Astrocyte of the cerebellum (primary cell): Measurements from ENCODE around the gene HMGXB4.

Experiments
- DNase-seq: peaks from one replicate; pipeline ENCODE4 v3.0.0-alpha.2; 2011; ENCODE audit warnings: low read depth
- H3K4me3 ChIP-seq: 2 replicates; pipeline ENCODE4 v1.5.1; 2011; ENCODE audit warnings: mild to moderate bottlenecking, low read depth, low read length, moderate library complexity
- in situ Hi-C: cut with HindIII; loops from 2 replicates; pipeline ENCODE4 v1.10.0; 2017; ENCODE audit warnings: low sequenced_read_pairs
- TF ChIP-seq, protein P1 (sequence below): IDR thresholded peaks from 2 replicates; pipeline ENCODE4 v1.5.1; 2012; ENCODE audit warnings: low read length, low read depth, moderate library complexity, mild to moderate bottlenecking; ENCODE audit errors: missing control alignments

Gene HMGXB4, protein sequence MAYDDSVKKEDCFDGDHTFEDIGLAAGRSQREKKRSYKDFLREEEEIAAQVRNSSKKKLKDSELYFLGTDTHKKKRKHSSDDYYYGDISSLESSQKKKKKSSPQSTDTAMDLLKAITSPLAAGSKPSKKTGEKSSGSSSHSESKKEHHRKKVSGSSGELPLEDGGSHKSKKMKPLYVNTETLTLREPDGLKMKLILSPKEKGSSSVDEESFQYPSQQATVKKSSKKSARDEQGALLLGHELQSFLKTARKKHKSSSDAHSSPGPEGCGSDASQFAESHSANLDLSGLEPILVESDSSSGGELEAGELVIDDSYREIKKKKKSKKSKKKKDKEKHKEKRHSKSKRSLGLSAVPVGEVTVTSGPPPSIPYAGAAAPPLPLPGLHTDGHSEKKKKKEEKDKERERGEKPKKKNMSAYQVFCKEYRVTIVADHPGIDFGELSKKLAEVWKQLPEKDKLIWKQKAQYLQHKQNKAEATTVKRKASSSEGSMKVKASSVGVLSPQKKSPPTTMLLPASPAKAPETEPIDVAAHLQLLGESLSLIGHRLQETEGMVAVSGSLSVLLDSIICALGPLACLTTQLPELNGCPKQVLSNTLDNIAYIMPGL

DNA sequence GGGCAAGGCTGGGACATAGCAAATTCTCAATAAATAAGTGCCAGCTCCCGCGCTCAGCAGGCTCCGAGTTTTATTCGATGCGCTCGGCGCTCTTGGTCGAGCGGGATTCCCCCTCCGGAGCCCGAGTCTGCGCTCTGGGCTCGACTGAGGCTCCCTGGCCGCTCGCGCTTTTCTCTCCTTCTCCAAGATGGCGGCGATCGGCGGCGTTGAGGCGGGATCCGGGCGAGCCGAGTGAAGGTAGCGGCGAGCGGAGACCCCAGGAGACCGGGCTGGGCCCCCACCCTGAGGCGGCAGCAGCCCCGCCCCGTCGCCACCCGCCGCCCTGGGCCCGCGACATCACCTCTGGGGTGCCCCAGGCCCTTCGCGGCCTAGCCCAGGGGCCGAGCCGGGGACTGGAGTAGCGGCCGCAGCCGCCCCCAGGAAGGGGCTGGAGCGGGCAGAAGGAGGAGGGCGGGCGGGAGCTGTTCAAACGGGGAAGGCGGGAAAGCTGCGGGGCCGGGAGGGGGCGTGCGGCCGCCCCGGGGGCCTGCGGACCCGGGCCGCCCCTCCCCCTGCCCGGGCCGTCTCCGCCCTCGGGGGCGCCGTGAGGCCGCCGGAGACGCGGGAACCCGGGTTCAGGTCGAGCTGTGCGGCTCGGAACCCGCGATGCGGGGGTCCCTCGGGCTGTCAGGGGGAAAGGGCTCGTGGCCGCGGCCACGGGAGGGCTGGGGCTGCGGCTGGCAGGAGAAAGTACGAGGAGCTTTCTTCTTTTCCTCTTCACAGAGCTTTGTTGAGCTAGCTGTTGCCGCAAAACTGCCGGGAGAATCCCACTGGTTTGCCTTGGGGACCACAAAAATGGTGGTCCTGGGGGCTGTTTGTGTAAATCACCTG is at the start of gene HMGXB4:
HMGXB4 (plus strand) TSS at position 173 of the 870 bp plus-strand sequence. CDS start 4,898 bp downstream, outside the sequence.
- in situ Hi-C loops, result no loop called here
- TF ChIP-seq, protein P1, sequence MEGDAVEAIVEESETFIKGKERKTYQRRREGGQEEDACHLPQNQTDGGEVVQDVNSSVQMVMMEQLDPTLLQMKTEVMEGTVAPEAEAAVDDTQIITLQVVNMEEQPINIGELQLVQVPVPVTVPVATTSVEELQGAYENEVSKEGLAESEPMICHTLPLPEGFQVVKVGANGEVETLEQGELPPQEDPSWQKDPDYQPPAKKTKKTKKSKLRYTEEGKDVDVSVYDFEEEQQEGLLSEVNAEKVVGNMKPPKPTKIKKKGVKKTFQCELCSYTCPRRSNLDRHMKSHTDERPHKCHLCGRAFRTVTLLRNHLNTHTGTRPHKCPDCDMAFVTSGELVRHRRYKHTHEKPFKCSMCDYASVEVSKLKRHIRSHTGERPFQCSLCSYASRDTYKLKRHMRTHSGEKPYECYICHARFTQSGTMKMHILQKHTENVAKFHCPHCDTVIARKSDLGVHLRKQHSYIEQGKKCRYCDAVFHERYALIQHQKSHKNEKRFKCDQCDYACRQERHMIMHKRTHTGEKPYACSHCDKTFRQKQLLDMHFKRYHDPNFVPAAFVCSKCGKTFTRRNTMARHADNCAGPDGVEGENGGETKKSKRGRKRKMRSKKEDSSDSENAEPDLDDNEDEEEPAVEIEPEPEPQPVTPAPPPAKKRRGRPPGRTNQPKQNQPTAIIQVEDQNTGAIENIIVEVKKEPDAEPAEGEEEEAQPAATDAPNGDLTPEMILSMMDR, result no peak
- peak within 1 kb of the TSS; percentile 83 for H3K4me3 ChIP-seq
- peak; percentile 76 for DNase-seq

DNA sequence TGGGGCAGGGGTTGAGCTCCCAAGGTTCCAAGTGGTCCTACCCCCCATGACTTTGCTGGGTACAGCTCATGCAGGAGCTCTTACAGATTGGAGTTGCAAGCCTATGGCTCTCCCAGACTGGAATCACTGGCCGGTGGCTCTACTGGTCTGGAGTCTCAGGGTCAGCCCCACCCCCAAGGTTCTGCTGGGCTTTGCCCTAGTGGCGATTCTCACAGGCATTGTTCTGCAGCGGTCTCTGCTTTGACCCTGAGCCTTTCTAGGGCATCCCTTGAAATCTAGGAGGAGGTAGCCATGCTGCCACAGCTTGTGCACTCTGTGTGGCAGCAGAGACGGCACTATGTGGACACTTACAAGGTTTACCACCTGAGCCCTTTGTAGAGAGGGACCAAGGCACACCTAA is 49.3 kb upstream of the HMGXB4 start:
- in situ Hi-C loops, result no loop called here
- no peak overlapping the region for H3K4me3 ChIP-seq
- no peak for DNase-seq
- TF ChIP-seq, protein P1, result no peak

DNA sequence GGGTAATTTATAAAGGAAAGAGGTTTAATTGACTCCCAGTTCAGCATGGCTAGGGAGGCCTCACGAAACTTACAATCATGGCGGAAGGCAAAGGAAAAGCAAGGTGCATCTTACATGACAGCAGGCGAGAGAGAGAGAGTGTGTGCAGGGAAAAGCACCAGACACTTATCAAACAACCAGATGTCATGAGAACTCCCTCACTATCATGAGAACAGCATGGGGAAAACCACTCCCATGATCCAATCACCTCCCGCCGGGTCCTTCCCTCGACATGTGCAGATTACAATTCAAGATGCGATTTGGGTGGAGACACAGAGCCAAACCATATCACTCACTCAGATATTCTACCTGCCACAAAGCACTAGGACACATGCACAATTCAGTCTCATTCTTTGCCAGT is 48.1 kb upstream of the HMGXB4 start:
- in situ Hi-C loops, result no loop called here
- DNase-seq, result no peak
- TF ChIP-seq, protein P1, result no peak
- no peak overlapping the region for H3K4me3 ChIP-seq

DNA sequence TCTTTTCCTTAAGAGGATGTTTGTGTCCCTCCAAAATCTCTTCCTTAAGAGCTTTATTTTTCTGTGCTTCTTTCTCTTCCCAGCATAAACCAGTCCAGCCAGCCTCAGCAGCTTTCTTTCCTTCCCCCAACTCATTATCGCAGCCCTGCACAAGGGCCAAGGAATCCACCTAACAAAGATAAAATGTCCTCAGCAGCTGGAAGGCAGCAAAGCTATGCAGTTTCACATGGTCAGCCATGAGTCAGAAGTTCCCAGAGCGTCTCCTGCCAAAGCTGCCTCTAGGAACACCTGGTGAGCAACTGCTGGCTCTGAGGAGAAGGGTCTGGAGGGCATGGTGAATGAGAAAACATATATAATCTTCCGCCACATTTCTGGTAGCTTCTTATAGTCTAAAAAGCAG is 45.3 kb upstream of the HMGXB4 start:
- in situ Hi-C loops, result no loop called here
- peak; percentile 5 for DNase-seq
- no peak overlapping the region for H3K4me3 ChIP-seq
- TF ChIP-seq, protein P1, result no peak

DNA sequence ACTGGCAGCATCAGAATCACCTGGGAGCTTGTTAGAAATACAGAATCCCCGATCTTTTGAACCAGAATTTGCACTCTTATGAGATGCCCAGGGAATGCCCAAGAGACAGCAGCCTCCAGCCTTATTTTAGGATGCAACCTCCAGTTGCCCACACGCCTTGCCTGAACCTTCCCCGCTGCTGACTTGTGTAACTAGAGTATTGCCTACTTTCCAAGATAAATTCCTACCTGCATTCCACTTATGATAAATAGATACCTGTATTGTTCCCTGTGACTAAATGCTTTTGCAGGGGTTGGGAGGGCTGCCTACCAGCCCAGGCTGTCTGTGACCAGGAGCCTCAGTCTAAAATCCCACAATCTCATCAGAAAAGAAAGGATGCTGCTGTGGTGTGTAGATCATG is 44.3 kb upstream of the HMGXB4 start:
- no peak for DNase-seq
- H3K4me3 ChIP-seq, result no peak overlapping the region
- in situ Hi-C loops, result no loop called here
- TF ChIP-seq, protein P1, result no peak

DNA sequence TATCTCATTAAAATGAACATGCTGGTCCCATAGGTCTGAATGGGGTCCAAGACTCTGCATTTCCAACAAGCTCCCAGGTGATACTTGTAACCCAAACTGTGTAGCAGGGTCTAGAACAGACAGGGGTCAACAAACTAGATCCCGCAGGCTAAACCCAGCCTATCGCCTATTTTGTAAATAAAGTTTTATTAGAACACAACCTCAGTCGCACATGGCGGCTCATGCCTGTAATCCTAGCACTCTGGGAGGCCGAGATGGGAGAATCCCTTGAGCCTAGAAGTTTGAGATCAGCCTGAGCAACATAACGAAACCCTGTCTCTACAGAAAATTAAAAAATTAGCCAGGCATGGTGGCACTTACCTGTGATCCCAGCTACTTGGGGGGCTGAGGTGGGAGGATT is 42.3 kb upstream of the HMGXB4 start:
- in situ Hi-C loops, result no loop called here
- DNase-seq, result no peak
- TF ChIP-seq, protein P1, result no peak
- no peak overlapping the region for H3K4me3 ChIP-seq
